HepG2 (cell line): Measurements from ENCODE around the gene PSMD1. TPM values are rescaled to one million over a fixed set of nuclear protein-coding genes. Genes with fewer than 3 reads are reported as not detected.
A peak's percentile ranks its signal among the peaks of the same experiment; 100 is the strongest.

Experiments used
- ASH2L ChIP-seq: fragments of 300-600, 200-600 bp; sonication (generic); IDR thresholded peaks from 2 replicates; pipeline ENCODE4 v1.7.0; 2017; ENCODE audit warnings: low read depth, mild to moderate bottlenecking, moderate library complexity, mixed read lengths, low read length; ENCODE audit not compliant: insufficient read length
- HMGA1 ChIP-seq: sonication (generic); formaldehyde crosslinking; conservative IDR thresholded peaks from 2 replicates; pipeline ENCODE4 v1.4.0; 2020; ENCODE audit warnings: missing genetic modification reagents
- HNRNPH1 ChIP-seq: fragments of 200-400 bp; formaldehyde crosslinking; optimal IDR thresholded peaks from 2 replicates; pipeline ENCODE3; 2017; ENCODE audit warnings: mild to moderate bottlenecking, low read depth, low read length
- IKZF1 ChIP-seq: fragments of 450-650 bp; IDR thresholded peaks from 2 replicates; pipeline ENCODE4 v1.7.1; 2016
- MIER3 ChIP-seq: IDR thresholded peaks from 2 replicates; pipeline ENCODE4 v1.6.1; 2016; ENCODE audit warnings: missing compliant biosample characterization, borderline replicate concordance
- NFATC3 ChIP-seq: sonication (generic); formaldehyde crosslinking; IDR thresholded peaks from 2 replicates; pipeline ENCODE4 v1.5.1; 2020; ENCODE audit warnings: mild to moderate bottlenecking, missing genetic modification reagents
- NFE2L1 ChIP-seq: sonication (generic); formaldehyde crosslinking; IDR thresholded peaks from 2 replicates; pipeline ENCODE4 v1.4.0; 2020; ENCODE audit warnings: missing genetic modification reagents, mild to moderate bottlenecking, borderline replicate concordance
- PLRG1 ChIP-seq: fragments of 450-650 bp; conservative IDR thresholded peaks from 2 replicates; pipeline ENCODE4 v1.6.1; 2016
- POLR2A ChIP-seq, 2 experiments: IDR thresholded peaks; 2 replicates each; pipeline ENCODE4 v1.6.1; 2011; ENCODE audit warnings: low read depth in 2 of 2, low read length in 2 of 2, mild to moderate bottlenecking in 1 of 2, moderate library complexity in 1 of 2; ENCODE audit not compliant: insufficient read depth in 1 of 2
- RXRB ChIP-seq: IDR thresholded peaks from 2 replicates; pipeline ENCODE4 v1.6.1; 2016; ENCODE audit warnings: borderline replicate concordance, missing genetic modification reagents, missing compliant biosample characterization
- ZNF282 ChIP-seq: fragments of 450-650 bp; IDR thresholded peaks from 2 replicates; pipeline ENCODE4 v1.6.1; 2018; ENCODE audit not compliant: partially characterized antibody
- ZNF335 ChIP-seq: sonication (generic); formaldehyde crosslinking; IDR thresholded peaks from 2 replicates; pipeline ENCODE4 v1.4.0; 2020; ENCODE audit warnings: missing genetic modification reagents
- ZNF337 ChIP-seq: sonication (generic); formaldehyde crosslinking; IDR thresholded peaks from 2 replicates; pipeline ENCODE4 v1.5.1; 2020; ENCODE audit warnings: missing genetic modification reagents, low read depth, mild to moderate bottlenecking, borderline replicate concordance
- ZNF430 ChIP-seq: sonication (generic); formaldehyde crosslinking; IDR thresholded peaks from 2 replicates; pipeline ENCODE4 v1.9.0; 2021; ENCODE audit warnings: mild to moderate bottlenecking, missing genetic modification reagents
- ZNF781 ChIP-seq: sonication (generic); formaldehyde crosslinking; IDR thresholded peaks from 2 replicates; pipeline ENCODE4 v1.5.1; 2020; ENCODE audit warnings: borderline replicate concordance, mild to moderate bottlenecking, missing genetic modification reagents; ENCODE audit errors: not compliant biosample characterization
- ZNF878 ChIP-seq: sonication (generic); formaldehyde crosslinking; IDR thresholded peaks from 2 replicates; pipeline ENCODE4 v1.8.1; 2023; ENCODE audit warnings: mild to moderate bottlenecking, missing genetic modification reagents, moderate library complexity
- polyA plus RNA-seq, 8 experiments: library from polyadenylated mRNA; depleted of rRNA in 3 of 8; stranded (reverse) in 7 of 8; unstranded in 1 of 8; fragments of >200 nt; fragmentation: Illumina TruSeq in 4 of 8; extraction: Trizol in 4 of 8; gene quantifications; 2 replicates each; pipeline versions ENCODE4 v1.2.1 to v1.2.3, GENCODE V29; 2011 to 2016; ENCODE audit warnings: low read depth in 4 of 8, missing spikeins in 1 of 8, mixed read lengths in 1 of 8; ENCODE audit not compliant: insufficient read depth in 1 of 8
- total RNA-seq, 5 experiments: library from RNA; depleted of rRNA; stranded (reverse); fragments of >200 nt; fragmentation: Illumina TruSeq; extraction: Trizol; gene quantifications; 2 replicates each; pipeline ENCODE4 v1.2.3, GENCODE V29; 2016; ENCODE audit warnings: low read depth in 1 of 5
- TF ChIP-seq, protein P1 (sequence below): sonication (generic); formaldehyde crosslinking; IDR thresholded peaks from 2 replicates; pipeline ENCODE4 v1.4.0; 2020; ENCODE audit warnings: missing genetic modification reagents
- TF ChIP-seq, protein P2 (sequence below), 2 experiments: sonication (generic) in 1 of 2; formaldehyde crosslinking in 1 of 2; IDR thresholded peaks; 2 replicates each; pipeline versions ENCODE4 v1.6.1 to v1.9.0; 2014 to 2022; ENCODE audit warnings: antibody characterized with exemption in 1 of 2, borderline replicate concordance in 1 of 2, inconsistent platforms in 1 of 2, low read depth in 1 of 2, missing genetic modification reagents in 1 of 2
- TF ChIP-seq, protein P3 (sequence below): sonication (generic); formaldehyde crosslinking; IDR thresholded peaks from 2 replicates; pipeline ENCODE4 v1.4.0; 2020; ENCODE audit warnings: mild to moderate bottlenecking, missing genetic modification reagents

The PSMD1 gene
- total and polyA plus RNA-seq, 2 of the 13 experiments (the other 11 are each of a cell fraction or from before 2014, with no cell fraction given): 136 to 191 TPM

DNA sequence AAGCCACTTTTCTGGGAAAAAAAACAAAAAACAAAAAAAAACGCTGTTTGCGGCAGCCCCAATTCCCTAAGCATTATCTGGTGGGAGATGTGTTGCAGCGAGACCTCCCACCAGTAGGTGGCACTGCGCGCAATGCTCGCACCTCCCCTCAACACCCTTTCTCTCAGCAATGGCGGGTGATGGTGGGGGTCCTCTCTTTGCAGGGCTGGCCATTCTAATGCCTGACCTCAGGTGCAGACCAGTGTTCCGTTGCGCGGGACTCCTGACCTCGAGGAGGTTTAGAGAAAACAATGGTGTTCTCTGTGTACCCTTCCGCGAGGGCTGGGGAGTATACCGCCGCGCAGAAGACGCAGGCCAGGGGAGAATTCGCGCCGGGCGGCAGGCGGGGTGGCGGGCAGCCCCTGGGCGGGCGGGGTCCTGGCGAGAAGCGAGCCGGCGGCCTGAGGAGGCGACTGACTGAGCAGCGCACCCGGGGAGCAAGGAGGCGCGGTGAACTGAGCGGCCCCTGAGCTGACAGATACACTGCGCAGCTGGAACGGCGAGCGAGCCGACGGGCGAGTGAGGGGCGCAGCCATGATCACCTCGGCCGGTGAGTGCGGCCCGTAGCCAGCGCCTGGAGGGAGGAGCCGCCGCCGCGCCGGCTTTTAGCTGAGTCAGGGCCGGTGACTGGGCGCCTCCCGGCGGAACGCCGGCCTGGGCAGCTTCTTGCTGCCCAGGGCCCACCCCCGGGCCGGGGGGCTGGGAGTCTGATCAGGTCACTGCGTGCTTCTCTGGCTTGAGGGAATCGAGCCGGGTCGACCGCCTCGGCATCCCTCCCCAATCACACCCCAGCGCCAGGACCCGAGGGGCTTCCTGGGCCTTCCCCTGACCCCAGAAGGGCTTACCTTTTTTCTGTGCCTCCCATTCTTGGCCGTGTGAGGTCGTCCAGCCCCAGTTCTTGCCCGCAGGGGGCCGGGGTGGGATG lies at the start of gene PSMD1 (continued):
- TF ChIP-seq, protein P1, sequence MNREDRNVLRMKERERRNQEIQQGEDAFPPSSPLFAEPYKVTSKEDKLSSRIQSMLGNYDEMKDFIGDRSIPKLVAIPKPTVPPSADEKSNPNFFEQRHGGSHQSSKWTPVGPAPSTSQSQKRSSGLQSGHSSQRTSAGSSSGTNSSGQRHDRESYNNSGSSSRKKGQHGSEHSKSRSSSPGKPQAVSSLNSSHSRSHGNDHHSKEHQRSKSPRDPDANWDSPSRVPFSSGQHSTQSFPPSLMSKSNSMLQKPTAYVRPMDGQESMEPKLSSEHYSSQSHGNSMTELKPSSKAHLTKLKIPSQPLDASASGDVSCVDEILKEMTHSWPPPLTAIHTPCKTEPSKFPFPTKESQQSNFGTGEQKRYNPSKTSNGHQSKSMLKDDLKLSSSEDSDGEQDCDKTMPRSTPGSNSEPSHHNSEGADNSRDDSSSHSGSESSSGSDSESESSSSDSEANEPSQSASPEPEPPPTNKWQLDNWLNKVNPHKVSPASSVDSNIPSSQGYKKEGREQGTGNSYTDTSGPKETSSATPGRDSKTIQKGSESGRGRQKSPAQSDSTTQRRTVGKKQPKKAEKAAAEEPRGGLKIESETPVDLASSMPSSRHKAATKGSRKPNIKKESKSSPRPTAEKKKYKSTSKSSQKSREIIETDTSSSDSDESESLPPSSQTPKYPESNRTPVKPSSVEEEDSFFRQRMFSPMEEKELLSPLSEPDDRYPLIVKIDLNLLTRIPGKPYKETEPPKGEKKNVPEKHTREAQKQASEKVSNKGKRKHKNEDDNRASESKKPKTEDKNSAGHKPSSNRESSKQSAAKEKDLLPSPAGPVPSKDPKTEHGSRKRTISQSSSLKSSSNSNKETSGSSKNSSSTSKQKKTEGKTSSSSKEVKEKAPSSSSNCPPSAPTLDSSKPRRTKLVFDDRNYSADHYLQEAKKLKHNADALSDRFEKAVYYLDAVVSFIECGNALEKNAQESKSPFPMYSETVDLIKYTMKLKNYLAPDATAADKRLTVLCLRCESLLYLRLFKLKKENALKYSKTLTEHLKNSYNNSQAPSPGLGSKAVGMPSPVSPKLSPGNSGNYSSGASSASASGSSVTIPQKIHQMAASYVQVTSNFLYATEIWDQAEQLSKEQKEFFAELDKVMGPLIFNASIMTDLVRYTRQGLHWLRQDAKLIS (CRISPR knock-in tag): 0 out of 2 replicates have a peak, but pooled peaks have one; percentile 50
- TF ChIP-seq ASH2L: peak; percentile 81
- no peak for TF ChIP-seq PLRG1
- TF ChIP-seq HNRNPH1: no peak
- no peak for TF ChIP-seq HMGA1 (CRISPR knock-in tag)
- peak; percentile 40 for TF ChIP-seq RXRB (CRISPR knock-in tag)
- peak; percentile 99 for TF ChIP-seq ZNF335 (CRISPR knock-in tag)
- TF ChIP-seq, protein P2, sequence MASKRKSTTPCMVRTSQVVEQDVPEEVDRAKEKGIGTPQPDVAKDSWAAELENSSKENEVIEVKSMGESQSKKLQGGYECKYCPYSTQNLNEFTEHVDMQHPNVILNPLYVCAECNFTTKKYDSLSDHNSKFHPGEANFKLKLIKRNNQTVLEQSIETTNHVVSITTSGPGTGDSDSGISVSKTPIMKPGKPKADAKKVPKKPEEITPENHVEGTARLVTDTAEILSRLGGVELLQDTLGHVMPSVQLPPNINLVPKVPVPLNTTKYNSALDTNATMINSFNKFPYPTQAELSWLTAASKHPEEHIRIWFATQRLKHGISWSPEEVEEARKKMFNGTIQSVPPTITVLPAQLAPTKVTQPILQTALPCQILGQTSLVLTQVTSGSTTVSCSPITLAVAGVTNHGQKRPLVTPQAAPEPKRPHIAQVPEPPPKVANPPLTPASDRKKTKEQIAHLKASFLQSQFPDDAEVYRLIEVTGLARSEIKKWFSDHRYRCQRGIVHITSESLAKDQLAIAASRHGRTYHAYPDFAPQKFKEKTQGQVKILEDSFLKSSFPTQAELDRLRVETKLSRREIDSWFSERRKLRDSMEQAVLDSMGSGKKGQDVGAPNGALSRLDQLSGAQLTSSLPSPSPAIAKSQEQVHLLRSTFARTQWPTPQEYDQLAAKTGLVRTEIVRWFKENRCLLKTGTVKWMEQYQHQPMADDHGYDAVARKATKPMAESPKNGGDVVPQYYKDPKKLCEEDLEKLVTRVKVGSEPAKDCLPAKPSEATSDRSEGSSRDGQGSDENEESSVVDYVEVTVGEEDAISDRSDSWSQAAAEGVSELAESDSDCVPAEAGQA (IDR thresholded peaks at IDR 0.05; ENCODE audit: low read depth): peak; percentile 82
- TF ChIP-seq, protein P2 (CRISPR knock-in tag; IDR thresholded peaks at IDR 0.05; ENCODE audit: borderline replicate concordance): 0 out of 2 replicates have a peak, but pooled peaks have one; percentile 29
- TF ChIP-seq, protein P3, sequence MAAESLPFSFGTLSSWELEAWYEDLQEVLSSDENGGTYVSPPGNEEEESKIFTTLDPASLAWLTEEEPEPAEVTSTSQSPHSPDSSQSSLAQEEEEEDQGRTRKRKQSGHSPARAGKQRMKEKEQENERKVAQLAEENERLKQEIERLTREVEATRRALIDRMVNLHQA (CRISPR knock-in tag): no peak
- TF ChIP-seq ZNF878 (CRISPR knock-in tag): no peak
- TF ChIP-seq ZNF430 (CRISPR knock-in tag): peak; percentile 70; the same call in 1 of the 2 replicates
- peak in 1 of 2 experiments; percentile 86; a peak in 2 of 4 replicates for TF ChIP-seq POLR2A (IDR thresholded peaks at IDR 0.05; ENCODE audit: insufficient read depth in 1 of 2, low read depth in 2 of 2, low read length in 2 of 2)
- no peak for TF ChIP-seq ZNF337 (CRISPR knock-in tag)
- TF ChIP-seq NFE2L1 (CRISPR knock-in tag): peak; percentile 98
- TF ChIP-seq ZNF282: no peak
- TF ChIP-seq NFATC3: 0 out of 2 replicates have a peak, but pooled peaks have one; percentile 44
- peak; percentile 72 for TF ChIP-seq MIER3 (CRISPR knock-in tag)
- no peak for TF ChIP-seq IKZF1
- no peak for TF ChIP-seq ZNF781 (CRISPR knock-in tag)
